Pancreas (tissue), 10 donors: ENCODE data around the gene LDLRAD4. TPM values are rescaled to one million over a fixed set of nuclear protein-coding genes. Genes with fewer than 3 reads are reported as not detected.

ENCODE experiments used
- ATAC-seq, 4 donors: fragments of 200-7000 bp; cut with Tn5 transposase; one replicate each; pipeline versions ENCODE4 v1.8.0 to v1.9.1; 2020; ENCODE audit warnings: mild to moderate bottlenecking in 4 of 4, moderate library complexity in 4 of 4
- DNase-seq, 6 donors: peaks; one replicate each; pipeline ENCODE4 v3.0.0-alpha.2; 2020
- FAIRE-seq: peaks from 2 replicates; lab custom pipeline; 2012; peaks lifted over from hg19 to GRCh38; lab: Jason Lieb, UNC
- H3K27ac ChIP-seq, 4 donors: fragments of 200-600 bp; sonication (generic); 1 replicate in 3 of 4; 2 replicates in 1 of 4; pipeline versions ENCODE4 v1.5.0 to v1.8.0; 2020
- H3K27me3 ChIP-seq, 4 donors: fragments of 200-600 bp; one replicate each; pipeline ENCODE4 v1.8.0; 2021
- H3K36me3 ChIP-seq, 3 donors: fragments of 200-600 bp; sonication (generic) in 1 of 3; one replicate each; pipeline versions ENCODE4 v1.5.0 to v1.8.0; 2020 to 2021
- H3K4me1 ChIP-seq, 3 donors: fragments of 200-600 bp; one replicate each; pipeline ENCODE4 v1.8.0; 2021
- H3K4me3 ChIP-seq, 4 donors: fragments of 200-600 bp; sonication (generic) in 2 of 4; one replicate each; pipeline versions ENCODE4 v1.5.0 to v1.8.0; 2020 to 2021
- H3K9me3 ChIP-seq, 4 donors: fragments of 200-600 bp; one replicate each; pipeline ENCODE4 v1.8.0; 2021
- WGBS, 2 donors: extraction: QIAGEN DNeasy Blood & Tissue Kit; methylation state at CpG; one replicate each; pipeline ENCODE4 v1.1.7; 2013; 5-methylcytosine and 5-hydroxymethylcytosine counted together
- intact Hi-C, 3 donors: fragments of 100-400 bp; cut with DNase I; formaldehyde crosslinking; loops; one replicate each; pipeline versions ENCODE4 v1.11.1 to v1.14.2; 2022
- polyA plus RNA-seq, 2 donors: library from polyadenylated mRNA; stranded (reverse); fragments of 200-250 nt; gene quantifications; one replicate each; pipeline ENCODE4 v1.2.3, GENCODE V29; 2013
- total RNA-seq, 6 donors: library from RNA; stranded (reverse); fragmentation: NEBNext Ultra II Directional in 4 of 6; extraction: Animal tissue kit (Norgen Biotek cat#: 25700) in 4 of 6; gene quantifications; one replicate each; pipeline versions ENCODE4 v1.2.1 to v1.2.4, GENCODE V29; 2021 to 2023
- TF ChIP-seq, protein P1 (sequence below), 4 donors: fragments of 200-600 bp; sonication (generic) in 3 of 4; IDR thresholded peaks; one replicate each; pipeline versions ENCODE4 v1.5.0 to v1.8.0; 2021; ENCODE audit warnings: antibody characterized with exemption in 4 of 4
- donor health status: healthy with polysubstance abuse.
- donor health status: DM: no; HTN: no; CAD: no; lungs with moderate emphysema.
- donor health status: DM: no; HTN: no; CAD: no.
- donor health status: control.
- donor health status: control.
- donor health status: Bipolar disorder and iron deficiency.
- donor health status: DM: yes; HTN: yes; CAD: no.
- donor health status: DM: no; HTN: no; CAD: no.
- donor health status: DM: no; HTN: no; CAD: no.
- donor health status: DM: yes; HTN: yes; CAD: no.

Gene LDLRAD4
- total and polyA plus RNA-seq, 8 donors: 2.5 to 21.8 (median 5.7) TPM

DNA sequence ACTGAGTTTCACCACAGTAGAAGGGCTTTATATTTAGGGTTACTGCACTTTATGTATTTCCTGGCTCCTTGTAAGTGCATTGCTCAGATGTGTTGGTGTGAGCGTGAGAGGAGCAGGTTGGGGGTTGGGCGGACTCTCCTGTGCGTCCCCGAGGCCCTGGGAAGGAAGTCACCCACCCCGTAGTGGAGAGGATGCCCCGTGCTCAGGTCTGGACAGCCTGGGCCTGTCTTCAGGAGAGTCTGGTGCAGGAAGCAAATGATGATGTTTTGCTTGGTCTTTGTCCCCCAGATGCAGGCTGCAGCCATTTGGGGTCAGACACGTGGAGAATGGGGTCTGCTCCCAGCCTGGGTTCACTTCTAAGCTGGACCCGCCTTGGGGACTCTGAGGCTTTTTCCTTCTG is 182.8 kb downstream of the LDLRAD4 start:
- no peak for DNase-seq
- H3K4me1 ChIP-seq: no peaks in the 10 kb centered on the region
- no peaks in the 10 kb centered on the region for H3K36me3 ChIP-seq
- WGBS, 2 donors: 78 to 79% methylated on average over 8 of the region's 8 CpGs
- no peak for ATAC-seq
- intact Hi-C loops: no loop called here
- no peak overlapping the region for H3K4me3 ChIP-seq
- no peaks in the 10 kb centered on the region for H3K27me3 ChIP-seq
- H3K9me3 ChIP-seq: no peaks in the 10 kb centered on the region
- H3K27ac ChIP-seq: no peak overlapping the region
- TF ChIP-seq, protein P1, sequence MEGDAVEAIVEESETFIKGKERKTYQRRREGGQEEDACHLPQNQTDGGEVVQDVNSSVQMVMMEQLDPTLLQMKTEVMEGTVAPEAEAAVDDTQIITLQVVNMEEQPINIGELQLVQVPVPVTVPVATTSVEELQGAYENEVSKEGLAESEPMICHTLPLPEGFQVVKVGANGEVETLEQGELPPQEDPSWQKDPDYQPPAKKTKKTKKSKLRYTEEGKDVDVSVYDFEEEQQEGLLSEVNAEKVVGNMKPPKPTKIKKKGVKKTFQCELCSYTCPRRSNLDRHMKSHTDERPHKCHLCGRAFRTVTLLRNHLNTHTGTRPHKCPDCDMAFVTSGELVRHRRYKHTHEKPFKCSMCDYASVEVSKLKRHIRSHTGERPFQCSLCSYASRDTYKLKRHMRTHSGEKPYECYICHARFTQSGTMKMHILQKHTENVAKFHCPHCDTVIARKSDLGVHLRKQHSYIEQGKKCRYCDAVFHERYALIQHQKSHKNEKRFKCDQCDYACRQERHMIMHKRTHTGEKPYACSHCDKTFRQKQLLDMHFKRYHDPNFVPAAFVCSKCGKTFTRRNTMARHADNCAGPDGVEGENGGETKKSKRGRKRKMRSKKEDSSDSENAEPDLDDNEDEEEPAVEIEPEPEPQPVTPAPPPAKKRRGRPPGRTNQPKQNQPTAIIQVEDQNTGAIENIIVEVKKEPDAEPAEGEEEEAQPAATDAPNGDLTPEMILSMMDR (IDR thresholded peaks at IDR 0.05): no peak
- FAIRE-seq: no peak

DNA sequence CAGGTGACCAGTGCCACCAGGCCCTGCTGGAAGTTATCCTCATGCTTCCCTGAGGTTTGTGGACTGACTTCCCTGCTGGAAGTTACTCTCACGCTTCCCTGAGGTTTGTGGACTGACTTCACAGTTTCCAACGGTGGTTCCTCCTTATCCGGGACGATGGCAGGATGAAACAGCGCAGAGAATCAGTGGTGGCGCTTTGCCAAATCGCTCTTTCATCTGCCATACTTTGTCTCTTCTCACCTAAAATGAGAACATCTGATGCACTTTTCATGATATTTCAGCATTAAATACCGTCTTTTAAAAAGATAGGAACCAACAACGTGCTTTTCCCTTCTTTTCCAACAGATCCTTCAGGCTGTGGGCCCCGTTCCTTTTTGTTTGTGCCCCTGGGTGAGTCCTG is 183.3 kb downstream of the LDLRAD4 start:
- H3K27ac ChIP-seq: no peak overlapping the region
- H3K4me1 ChIP-seq: no peaks in the 10 kb centered on the region
- H3K27me3 ChIP-seq: no peaks in the 10 kb centered on the region
- no peak for ATAC-seq
- no peaks in the 10 kb centered on the region for H3K9me3 ChIP-seq
- WGBS, 2 donors: 81 to 87% methylated on average over 10 of the region's 10 CpGs
- no peak overlapping the region for H3K4me3 ChIP-seq
- FAIRE-seq: no peak
- DNase-seq: no peak
- TF ChIP-seq, protein P1 (IDR thresholded peaks at IDR 0.05): no peak
- intact Hi-C loops: no loop called here
- no peaks in the 10 kb centered on the region for H3K36me3 ChIP-seq

DNA sequence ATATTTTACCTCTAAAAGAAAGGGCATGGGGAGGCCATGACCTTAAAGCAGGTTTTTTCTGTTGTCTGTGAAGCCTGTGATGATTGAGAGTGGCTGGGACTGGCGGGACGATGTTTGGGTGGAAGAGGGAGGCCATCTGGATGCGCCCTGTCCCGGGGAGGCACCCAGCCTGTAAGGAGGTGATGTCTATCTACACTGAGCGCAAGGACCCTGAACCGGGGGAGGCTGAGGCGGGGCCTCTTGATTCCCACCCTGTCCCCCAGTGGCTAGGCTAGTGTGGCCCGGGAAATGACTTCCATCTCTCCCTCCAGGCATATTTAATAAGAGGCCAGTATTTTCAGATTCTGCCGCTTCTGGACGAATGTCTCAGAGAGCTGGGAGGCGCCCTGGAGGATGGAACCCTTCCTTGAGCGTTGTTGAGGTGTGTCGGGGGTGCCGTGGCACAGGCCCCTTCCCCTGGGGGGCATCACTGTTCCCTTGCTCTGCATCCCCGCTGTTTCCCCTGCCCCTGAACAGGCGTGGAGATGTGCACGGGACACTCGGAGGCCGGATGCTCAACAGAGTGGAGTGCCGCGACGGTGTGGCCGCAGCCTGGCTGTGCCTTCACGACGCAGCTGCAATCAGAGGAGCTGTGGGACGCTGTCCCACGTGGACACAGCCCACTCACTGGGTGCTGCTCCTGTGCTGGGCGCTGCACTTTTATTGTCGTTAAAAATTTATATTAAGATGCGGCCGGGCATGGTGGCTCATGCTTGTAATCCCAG is 185.4 kb downstream of the LDLRAD4 start:
- 86 to 90% methylated on average over 31 of the region's 31 CpGs for WGBS, 2 donors
- no peak for ATAC-seq
- TF ChIP-seq, protein P1 (IDR thresholded peaks at IDR 0.05): no peak
- H3K36me3 ChIP-seq: no peaks in the 10 kb centered on the region
- no peak overlapping the region for H3K27ac ChIP-seq
- no peak for FAIRE-seq
- no peaks in the 10 kb centered on the region for H3K9me3 ChIP-seq
- no peaks in the 10 kb centered on the region for H3K4me1 ChIP-seq
- no peak for DNase-seq
- no peak overlapping the region for H3K4me3 ChIP-seq
- intact Hi-C loops: no loop called here
- H3K27me3 ChIP-seq: no peaks in the 10 kb centered on the region

DNA sequence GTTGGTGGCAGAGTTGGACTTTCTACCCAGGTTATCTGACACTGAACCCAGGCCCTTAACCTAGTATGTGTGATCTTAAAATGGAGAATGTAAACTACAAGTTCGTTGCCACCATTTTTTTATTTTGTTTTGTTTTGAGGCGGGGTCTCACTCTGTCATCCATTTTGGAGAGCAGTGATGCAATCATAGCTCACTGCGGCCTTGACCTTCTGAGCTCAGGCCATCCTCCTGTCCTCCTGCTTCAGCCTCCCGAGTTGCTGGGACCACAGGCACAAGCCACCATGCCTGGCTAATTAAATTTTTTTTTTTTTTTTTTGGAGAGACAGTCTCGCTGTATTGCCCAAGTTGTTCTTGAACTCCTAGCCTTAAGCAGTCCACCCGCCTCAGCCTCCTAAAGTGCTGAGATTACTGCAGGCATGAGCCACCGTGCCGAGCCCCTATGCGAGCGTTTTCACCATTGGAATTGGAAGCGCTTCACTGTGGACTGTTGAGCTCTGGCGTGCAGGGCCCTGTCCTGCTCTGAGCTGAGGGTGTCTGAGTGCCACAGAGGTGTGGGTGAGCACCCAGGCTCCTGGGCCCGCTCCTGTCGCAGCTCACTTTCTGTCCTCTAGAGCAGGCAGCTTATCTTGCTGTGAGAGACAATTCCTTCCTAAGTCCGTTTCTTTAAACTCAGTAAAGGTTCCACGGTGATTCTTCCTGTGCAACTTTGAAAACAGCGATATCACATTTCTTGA is 186.9 kb downstream of the LDLRAD4 start:
- intact Hi-C loops: no loop called here
- Histone ChIP-seq H3K9me3 (no peaks in the 10 kb centered on the region), H3K27me3 (no peaks in the 10 kb centered on the region), H3K36me3 (no peaks in the 10 kb centered on the region), H3K4me1 (no peaks in the 10 kb centered on the region), H3K4me3 (no peak overlapping the region), H3K27ac (no peak overlapping the region)
- ATAC-seq (no peak), DNase-seq (no peak), FAIRE-seq (no peak)
- WGBS, 2 donors: 82 to 90% methylated on average over 17 of the region's 17 CpGs
- TF ChIP-seq, protein P1 (IDR thresholded peaks at IDR 0.05): no peak
